Gastrocnemius medialis (tissue), 4 donors: ENCODE results near the gene MAN1B1.

Source experiments
- CTCF ChIP-seq, 5 experiments: fragments of 450-650 bp in 3 of 5; fragments of 200-600 bp in 2 of 5; sonication (generic) in 2 of 5; IDR thresholded peaks in 4 of 5; conservative IDR thresholded peaks in 1 of 5; 1 replicate in 4 of 5; 2 replicates in 1 of 5; pipeline ENCODE4 v1.5.1; 2016 to 2019; ENCODE audit warnings: antibody characterized with exemption in 5 of 5, mild to moderate bottlenecking in 3 of 5, moderate library complexity in 3 of 5
- POLR2A ChIP-seq, 2 donors: fragments of 450-650 bp; IDR thresholded peaks; one replicate each; pipeline ENCODE4 v1.6.1; 2017; ENCODE audit warnings: antibody characterized with exemption in 2 of 2, mild to moderate bottlenecking in 2 of 2, moderate library complexity in 2 of 2

- TF ChIP-seq CTCF (IDR thresholded peaks at IDR 0.05 in 4 of 5, conservative IDR thresholded peaks at IDR 0.05 in 1 of 5) (no peak), POLR2A (IDR thresholded peaks at IDR 0.05) (no peak)
These were observed 49.8 kb upstream of the MAN1B1 start for GRCh38 chr9:137037035-137037434.
